ENCODE data around the gene CD82.

The CD82 gene

DNA sequence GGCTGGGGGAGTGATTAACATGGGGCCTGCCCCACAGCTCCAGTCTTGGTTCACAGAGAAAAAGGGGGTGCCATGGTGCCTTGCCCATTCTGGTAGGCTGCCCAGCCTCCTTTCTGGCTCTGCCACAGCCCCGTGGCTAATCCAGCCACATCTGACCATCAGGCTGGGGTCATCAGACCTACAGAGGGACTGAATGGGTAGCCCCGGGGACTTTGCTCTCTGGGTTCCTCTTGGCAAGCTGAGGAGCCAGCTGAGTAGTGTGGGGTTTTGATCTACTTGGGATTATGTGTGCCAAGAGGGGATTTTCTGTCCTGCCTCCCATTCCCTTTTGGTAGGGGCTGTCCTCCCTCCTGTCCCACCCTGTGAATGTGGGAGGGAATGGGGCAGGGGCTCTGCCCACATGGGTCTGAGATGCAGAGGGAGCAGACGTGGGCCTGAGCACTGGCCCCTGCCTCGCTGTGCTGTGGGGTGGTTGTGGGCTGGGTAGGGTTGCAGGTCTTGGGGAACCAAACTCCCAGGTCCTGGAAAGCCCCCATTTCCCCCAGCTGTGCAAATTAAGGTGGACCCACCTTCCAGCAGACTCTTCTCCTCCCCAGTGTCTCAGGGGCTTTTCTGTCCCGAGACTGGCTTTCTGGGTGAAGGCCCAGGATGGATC is 32.0 kb downstream of the CD82 start:
- TF ChIP-seq, protein P1, sequence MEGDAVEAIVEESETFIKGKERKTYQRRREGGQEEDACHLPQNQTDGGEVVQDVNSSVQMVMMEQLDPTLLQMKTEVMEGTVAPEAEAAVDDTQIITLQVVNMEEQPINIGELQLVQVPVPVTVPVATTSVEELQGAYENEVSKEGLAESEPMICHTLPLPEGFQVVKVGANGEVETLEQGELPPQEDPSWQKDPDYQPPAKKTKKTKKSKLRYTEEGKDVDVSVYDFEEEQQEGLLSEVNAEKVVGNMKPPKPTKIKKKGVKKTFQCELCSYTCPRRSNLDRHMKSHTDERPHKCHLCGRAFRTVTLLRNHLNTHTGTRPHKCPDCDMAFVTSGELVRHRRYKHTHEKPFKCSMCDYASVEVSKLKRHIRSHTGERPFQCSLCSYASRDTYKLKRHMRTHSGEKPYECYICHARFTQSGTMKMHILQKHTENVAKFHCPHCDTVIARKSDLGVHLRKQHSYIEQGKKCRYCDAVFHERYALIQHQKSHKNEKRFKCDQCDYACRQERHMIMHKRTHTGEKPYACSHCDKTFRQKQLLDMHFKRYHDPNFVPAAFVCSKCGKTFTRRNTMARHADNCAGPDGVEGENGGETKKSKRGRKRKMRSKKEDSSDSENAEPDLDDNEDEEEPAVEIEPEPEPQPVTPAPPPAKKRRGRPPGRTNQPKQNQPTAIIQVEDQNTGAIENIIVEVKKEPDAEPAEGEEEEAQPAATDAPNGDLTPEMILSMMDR (IDR thresholded peaks at IDR 0.05) = no peak

- TF ChIP-seq, protein P1 (IDR thresholded peaks at IDR 0.05) = no peak
Observed at GRCh38 chr11:44598831-44599230, 33.4 kb downstream of the CD82 start.

DNA sequence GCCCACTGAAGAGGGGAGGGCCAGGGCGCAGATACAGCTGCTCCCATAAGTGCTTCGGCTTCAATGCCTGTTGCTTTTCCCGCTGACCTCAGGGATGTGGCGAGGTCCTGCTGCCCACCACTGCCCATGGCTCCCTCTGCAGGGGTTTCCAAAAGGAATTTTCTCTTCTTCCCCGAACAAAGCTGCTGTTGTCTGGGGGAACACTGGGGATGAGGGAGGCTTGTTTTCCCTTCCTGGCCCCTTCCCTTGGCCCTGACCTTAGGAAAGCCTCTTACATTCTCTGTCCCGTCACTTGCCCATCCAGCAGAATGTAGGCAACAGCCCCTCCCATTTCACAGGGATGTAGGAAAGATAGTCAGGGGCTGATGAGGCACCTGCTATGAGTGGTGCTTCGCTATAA is 34.8 kb downstream of the CD82 start:
- TF ChIP-seq, protein P1 (IDR thresholded peaks at IDR 0.05) = no peak

- TF ChIP-seq, protein P1 (IDR thresholded peaks at IDR 0.05) = no peak
Observed at GRCh38 chr11:44600839-44601383, 35.4 kb downstream of the CD82 start.

DNA sequence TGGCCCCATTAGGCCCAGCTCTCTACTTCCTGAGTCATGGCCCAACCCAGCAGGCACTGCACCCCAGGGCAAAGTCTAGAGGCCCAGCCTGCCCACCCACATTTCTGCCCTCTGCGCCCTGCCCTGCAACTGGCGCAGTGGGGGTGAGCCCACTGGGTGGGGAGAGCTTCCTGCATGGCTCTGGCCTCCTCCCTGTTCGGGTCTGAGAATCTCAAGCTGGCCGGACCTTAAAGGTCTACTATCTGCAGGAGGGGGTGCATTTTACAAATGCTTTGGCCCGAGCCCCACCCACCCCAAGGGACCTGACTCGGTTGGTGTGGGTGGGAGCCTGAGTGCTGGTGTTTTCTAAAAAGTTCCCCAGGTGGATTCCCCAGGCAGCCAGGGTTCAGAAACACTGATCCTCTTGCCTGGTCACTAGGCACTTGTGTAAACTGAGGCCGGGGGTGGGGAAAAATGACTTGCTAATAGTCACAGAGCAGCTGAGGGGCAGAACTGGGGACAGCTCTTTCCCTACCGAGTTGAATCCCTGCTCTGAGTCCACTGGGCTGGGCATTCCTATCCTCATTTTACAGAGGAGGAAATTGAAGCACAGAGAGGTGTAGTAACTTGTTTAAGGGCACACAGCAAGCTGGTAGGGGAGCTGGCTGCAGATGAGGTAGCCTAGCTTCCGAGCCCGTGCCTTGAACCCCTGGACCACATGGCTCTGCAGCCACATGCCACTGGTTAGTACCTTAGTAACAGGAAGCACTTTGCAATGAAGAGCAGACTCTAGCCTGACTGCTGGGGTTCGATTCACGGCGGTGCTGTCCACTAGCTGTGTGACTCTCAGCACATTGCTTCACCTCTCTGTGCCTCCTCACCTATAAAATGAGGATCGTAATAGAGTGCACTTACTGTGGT is 36.3 kb downstream of the CD82 start:
- TF ChIP-seq, protein P1 (IDR thresholded peaks at IDR 0.05) = no peak

- TF ChIP-seq, protein P1 (IDR thresholded peaks at IDR 0.05) = no peak
Observed at GRCh38 chr11:44602891-44603310, 37.4 kb downstream of the CD82 start.

- TF ChIP-seq, protein P1 (IDR thresholded peaks at IDR 0.05) = no peak
Observed at GRCh38 chr11:44604171-44604581, 38.7 kb downstream of the CD82 start.

Data from LNCAP (cell line).